Tibial nerve (tissue), 4 donors: Measurements from ENCODE around the gene DNAL4. TPM values are rescaled to one million over a fixed set of nuclear protein-coding genes. Genes with fewer than 3 reads are reported as not detected.
A peak's percentile ranks its signal among the peaks of the same experiment; 100 is the strongest.

Experiments
- DNase-seq, 2 donors: peaks; one replicate each; pipeline ENCODE4 v3.0.0-alpha.2; 2019; ENCODE audit warnings: low spot score in 2 of 2
- H3K27ac ChIP-seq, 4 donors: fragments of 200-600 bp; sonication (generic) in 3 of 4; one replicate each; pipeline ENCODE4 v1.5.1; 2017 to 2019; ENCODE audit warnings: mild to moderate bottlenecking in 1 of 4
- H3K27me3 ChIP-seq, 2 donors: fragments of 200-600 bp; sonication (generic) in 1 of 2; one replicate each; pipeline versions ENCODE4 v1.5.1 to v1.6.0; 2017 to 2019
- H3K36me3 ChIP-seq, 3 donors: fragments of 200-600 bp; sonication (generic); one replicate each; pipeline ENCODE4 v1.5.1; 2018 to 2019
- H3K4me1 ChIP-seq, 4 donors: fragments of 200-600 bp; sonication (generic) in 3 of 4; one replicate each; pipeline ENCODE4 v1.5.1; 2017 to 2019
- H3K4me3 ChIP-seq, 4 donors: fragments of 200-600 bp; sonication (generic) in 3 of 4; one replicate each; pipeline ENCODE4 v1.5.1; 2017 to 2019; ENCODE audit warnings: mild to moderate bottlenecking in 1 of 4, moderate library complexity in 1 of 4
- H3K9me3 ChIP-seq, 4 donors: fragments of 200-600 bp; sonication (generic) in 3 of 4; one replicate each; pipeline ENCODE4 v1.5.1; 2017 to 2019
- CTCF ChIP-seq, 5 experiments: fragments of 200-600 bp in 3 of 5; fragments of 450-650 bp in 2 of 5; sonication (generic) in 3 of 5; IDR thresholded peaks; one replicate each; pipeline ENCODE4 v1.5.1; 2016 to 2019; ENCODE audit warnings: antibody characterized with exemption in 5 of 5, mild to moderate bottlenecking in 3 of 5, moderate library complexity in 2 of 5
- EP300 ChIP-seq, 2 donors: sonication (generic); formaldehyde crosslinking; IDR thresholded peaks; one replicate each; pipeline ENCODE4 v1.6.1; 2017; ENCODE audit warnings: antibody characterized with exemption in 2 of 2, mild to moderate bottlenecking in 1 of 2
- POLR2A ChIP-seq, 2 donors: fragments of 450-650 bp; IDR thresholded peaks; one replicate each; pipeline ENCODE4 v1.6.1; 2017; ENCODE audit warnings: antibody characterized with exemption in 2 of 2, mild to moderate bottlenecking in 2 of 2, moderate library complexity in 2 of 2
- WGBS, 2 donors: methylation state at CpG; one replicate each; pipeline ENCODE4 v1.1.5; 2018; 5-methylcytosine and 5-hydroxymethylcytosine counted together
- total RNA-seq, 4 donors: library from RNA; depleted of rRNA; stranded (reverse); fragments of >200 nt; gene quantifications; one replicate each; pipeline ENCODE4 v1.1.0, GENCODE V29; 2016

DNAL4 gene
- total RNA-seq, 4 donors from 2014 or later: 14.7 to 17.7 (median 17.1) TPM

GRCh38 chr22:38792833-38793232 is 1.1 kb downstream of the DNAL4 start:
- DNase-seq: no peak
- TF ChIP-seq EP300 (IDR thresholded peaks at IDR 0.05) (no peak), CTCF (IDR thresholded peaks at IDR 0.05) (no peak), POLR2A (IDR thresholded peaks at IDR 0.05) (no peak)
- no peaks in the 10 kb centered on the region for H3K9me3 ChIP-seq
- peaks cover 0 to 24% (median 0%) of the 10 kb centered on the region in 3 donors for H3K36me3 ChIP-seq
- WGBS, 2 donors: 66 to 78% methylated on average over 4 of the region's 4 CpGs
- no peaks in the 10 kb centered on the region for H3K27me3 ChIP-seq
- peaks cover 0 to 32% (median 18%) of the 10 kb centered on the region in 4 donors for H3K4me1 ChIP-seq
- peak overlapping the region in 2 of 4 donors; percentile 86 to 92 for H3K27ac ChIP-seq
- H3K4me3 ChIP-seq: peak overlapping the region in 2 of 4 donors; percentile 93 to 95

- H3K36me3 ChIP-seq: peaks cover 0 to 24% (median 0%) of the 10 kb centered on the region in 3 donors
- TF ChIP-seq POLR2A (IDR thresholded peaks at IDR 0.05): no peak
- TF ChIP-seq EP300 (IDR thresholded peaks at IDR 0.05): no peak
- TF ChIP-seq CTCF (IDR thresholded peaks at IDR 0.05): no peak
- 90% methylated on average over 4 of the region's 4 CpGs for WGBS, 2 donors
- peak overlapping the region in 1 of 4 donors; percentile 89 for H3K27ac ChIP-seq
- H3K9me3 ChIP-seq: no peaks in the 10 kb centered on the region
- H3K4me3 ChIP-seq: no peak overlapping the region
- H3K27me3 ChIP-seq: no peaks in the 10 kb centered on the region
- H3K4me1 ChIP-seq: peaks cover 0 to 45% (median 25%) of the 10 kb centered on the region in 4 donors
- no peak for DNase-seq
Measured at GRCh38 chr22:38789606-38790005, 4.3 kb downstream of the DNAL4 start.

GRCh38 chr22:38788846-38789245 is 5.1 kb downstream of the DNAL4 start:
- Histone ChIP-seq H3K4me3 (no peak overlapping the region), H3K4me1 (peaks cover 0 to 39% (median 25%) of the 10 kb centered on the region in 4 donors), H3K27me3 (no peaks in the 10 kb centered on the region), H3K27ac (peak overlapping the region; percentile 32 to 89 (median 72)), H3K36me3 (peaks cover 0 to 24% (median 0%) of the 10 kb centered on the region in 3 donors), H3K9me3 (no peaks in the 10 kb centered on the region)
- no peak for DNase-seq
- TF ChIP-seq CTCF (IDR thresholded peaks at IDR 0.05) (no peak), POLR2A (IDR thresholded peaks at IDR 0.05) (no peak), EP300 (IDR thresholded peaks at IDR 0.05) (no peak)
- WGBS, 2 donors: 33 to 42% methylated on average over 6 of the region's 6 CpGs

- TF ChIP-seq EP300 (IDR thresholded peaks at IDR 0.05) (peak in 1 of 2 donors; percentile 71), CTCF (IDR thresholded peaks at IDR 0.05) (no peak)
- Histone ChIP-seq H3K36me3 (peaks cover 0 to 24% (median 0%) of the 10 kb centered on the region in 3 donors), H3K4me1 (peaks cover 0 to 39% (median 24%) of the 10 kb centered on the region in 4 donors), H3K4me3 (no peak overlapping the region), H3K27ac (peak overlapping the region; percentile 32 to 89 (median 72)), H3K9me3 (no peaks in the 10 kb centered on the region), H3K27me3 (no peaks in the 10 kb centered on the region)
- DNase-seq: peak in 1 of 2 donors; percentile 54
- 37% methylated on average over 16 of the region's 16 CpGs for WGBS, 2 donors
Measured at GRCh38 chr22:38788021-38788816, 5.7 kb downstream of the DNAL4 start.

- Histone ChIP-seq H3K4me1 (peaks cover 0 to 40% (median 25%) of the 10 kb centered on the region in 4 donors), H3K36me3 (peaks cover 0 to 24% (median 0%) of the 10 kb centered on the region in 3 donors), H3K9me3 (no peaks in the 10 kb centered on the region), H3K4me3 (no peak overlapping the region), H3K27ac (peak overlapping the region in 2 of 4 donors; percentile 8 to 71), H3K27me3 (no peaks in the 10 kb centered on the region)
- DNase-seq: no peak
- WGBS, 2 donors: 20 to 39% methylated on average over 3 of the region's 3 CpGs
- no peak for TF ChIP-seq CTCF (IDR thresholded peaks at IDR 0.05)
- TF ChIP-seq POLR2A (IDR thresholded peaks at IDR 0.05): no peak
- no peak for TF ChIP-seq EP300 (IDR thresholded peaks at IDR 0.05)
Measured at GRCh38 chr22:38786631-38787030, 7.3 kb downstream of the DNAL4 start.
